Stomach (tissue), 4 donors: Measurements from ENCODE around the gene LHFPL2.

ENCODE experiments used
- CTCF ChIP-seq, 7 experiments: fragments of 450-650 bp in 4 of 7; fragments of 200-600 bp in 3 of 7; sonication (generic) in 3 of 7; IDR thresholded peaks; one replicate each; pipeline ENCODE4 v1.5.1; 2016 to 2019; ENCODE audit warnings: antibody characterized with exemption in 7 of 7, control low read depth in 2 of 7, mild to moderate bottlenecking in 1 of 7
- EP300 ChIP-seq: sonication (generic); formaldehyde crosslinking; IDR thresholded peaks from one replicate; pipeline ENCODE4 v1.6.1; 2017; ENCODE audit warnings: antibody characterized with exemption
- POLR2A ChIP-seq, 4 donors: fragments of 450-650 bp; IDR thresholded peaks; one replicate each; pipeline ENCODE4 v1.6.1; 2016; ENCODE audit warnings: antibody characterized with exemption in 4 of 4, control low read depth in 2 of 4, mild to moderate bottlenecking in 1 of 4, moderate library complexity in 1 of 4

DNA sequence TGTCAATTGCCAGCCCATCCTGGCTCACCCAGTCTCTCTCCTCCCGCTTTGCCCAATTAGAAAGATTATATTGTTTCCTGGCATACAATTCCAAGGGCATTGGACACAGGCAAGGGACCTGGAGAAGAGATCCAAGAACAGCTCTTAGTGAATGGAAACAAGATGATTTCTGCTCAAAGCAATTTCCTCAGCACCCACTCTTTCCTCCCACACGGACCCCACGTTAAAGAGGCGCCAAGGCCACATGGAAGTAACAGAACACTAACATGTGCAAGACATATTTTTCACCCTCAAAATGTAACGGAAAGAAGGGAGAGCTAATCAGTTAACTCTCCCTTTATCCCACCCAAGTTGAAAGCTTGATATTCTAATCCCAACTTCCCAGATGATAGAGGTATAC is 111.2 kb downstream of the LHFPL2 start:
- no peak for TF ChIP-seq CTCF (IDR thresholded peaks at IDR 0.05)
- TF ChIP-seq POLR2A (IDR thresholded peaks at IDR 0.05), result no peak
- TF ChIP-seq EP300, result no peak
